GM19043 (cell line): ENCODE measurements around the gene CHRM3.
"Not testable (repeated sequence)": the region's sequence is repeated elsewhere in the genome, so short reads cannot be mapped to it uniquely, and the experiment has no call there.

Experiments used
- ATAC-seq: cut with Tn5 transposase; IDR thresholded peaks from one replicate; pipeline ENCODE4 v1.9.1; 2021; ENCODE audit warnings: low read depth; ENCODE audit not compliant: unreplicated experiment

The CHRM3 gene

GRCh38 chr1:239386453-239387303 is at the start of gene CHRM3:
Gene CHRM3 (plus strand): TSS chr1:239386568. CDS start chr1:239907452, 520,884 bp downstream.
- no peak for ATAC-seq

- ATAC-seq, result no peak
These were observed 48.5 kb upstream of the CHRM3 start for GRCh38 chr1:239337799-239338430.

GRCh38 chr1:239347776-239348175 is 38.6 kb upstream of the CHRM3 start:
- ATAC-seq, result no peak

GRCh38 chr1:239348635-239349353 is 37.6 kb upstream of the CHRM3 start:
- ATAC-seq, result no peak

GRCh38 chr1:239349699-239350098 is 36.7 kb upstream of the CHRM3 start:
- no peak for ATAC-seq

GRCh38 chr1:239353536-239353935 is 32.8 kb upstream of the CHRM3 start:
- no peak for ATAC-seq

GRCh38 chr1:239354231-239354630 is 32.1 kb upstream of the CHRM3 start:
- no peak for ATAC-seq

GRCh38 chr1:239357867-239358266 is 28.5 kb upstream of the CHRM3 start:
- no peak for ATAC-seq

- ATAC-seq, result no peak
These were observed 25.0 kb upstream of the CHRM3 start for GRCh38 chr1:239361403-239361802.

- no peak for ATAC-seq
These were observed 22.4 kb upstream of the CHRM3 start for GRCh38 chr1:239363930-239364329.

- no peak for ATAC-seq
These were observed 19.1 kb upstream of the CHRM3 start for GRCh38 chr1:239367196-239367810.

- no peak for ATAC-seq
These were observed 17.8 kb upstream of the CHRM3 start for GRCh38 chr1:239368436-239369109.

GRCh38 chr1:239370869-239371268 is 15.5 kb upstream of the CHRM3 start:
- ATAC-seq, result not testable (repeated sequence)

- no peak for ATAC-seq
These were observed 3.7 kb upstream of the CHRM3 start for GRCh38 chr1:239382666-239383065.

- no peak for ATAC-seq
These were observed 2.7 kb upstream of the CHRM3 start for GRCh38 chr1:239383714-239384113.

GRCh38 chr1:239387304-239388158 is 1.2 kb downstream of the CHRM3 start:
- ATAC-seq, result no peak

GRCh38 chr1:239388159-239388485 is 1.8 kb downstream of the CHRM3 start:
- no peak for ATAC-seq

- no peak for ATAC-seq
These were observed 2.2 kb downstream of the CHRM3 start for GRCh38 chr1:239388578-239388977.

- no peak for ATAC-seq
These were observed 3.3 kb downstream of the CHRM3 start for GRCh38 chr1:239389703-239390102.

- no peak for ATAC-seq
These were observed 5.9 kb downstream of the CHRM3 start for GRCh38 chr1:239392271-239392670.
